Ishikawa (cell line): ENCODE measurements around the gene CACNA1C.

Experiments used
- CEBPB ChIP-seq: IDR thresholded peaks from 2 replicates; pipeline ENCODE4 v1.6.1; 2012
- EP300 ChIP-seq: IDR thresholded peaks from 2 replicates; pipeline ENCODE4 v1.6.1; 2012; ENCODE audit warnings: borderline replicate concordance
- FOXM1 ChIP-seq: IDR thresholded peaks from 2 replicates; pipeline ENCODE4 v1.6.1; 2012; ENCODE audit warnings: low read depth, borderline replicate concordance
- RAD21 ChIP-seq: IDR thresholded peaks from 2 replicates; pipeline ENCODE4 v1.6.1; 2012; ENCODE audit warnings: low read depth
- TEAD4 ChIP-seq: IDR thresholded peaks from 2 replicates; pipeline ENCODE4 v1.6.1; 2012
- USF1 ChIP-seq: IDR thresholded peaks from 2 replicates; pipeline ENCODE4 v1.6.1; 2012
- TF ChIP-seq, protein P1 (sequence below): IDR thresholded peaks from 2 replicates; pipeline ENCODE4 v1.6.1; 2012; ENCODE audit warnings: low read depth, mild to moderate bottlenecking
- TF ChIP-seq, protein P2 (sequence below): IDR thresholded peaks from 2 replicates; pipeline ENCODE4 v1.6.1; 2012

- no peak for TF ChIP-seq USF1
- no peak for TF ChIP-seq FOXM1
- TF ChIP-seq, protein P1, sequence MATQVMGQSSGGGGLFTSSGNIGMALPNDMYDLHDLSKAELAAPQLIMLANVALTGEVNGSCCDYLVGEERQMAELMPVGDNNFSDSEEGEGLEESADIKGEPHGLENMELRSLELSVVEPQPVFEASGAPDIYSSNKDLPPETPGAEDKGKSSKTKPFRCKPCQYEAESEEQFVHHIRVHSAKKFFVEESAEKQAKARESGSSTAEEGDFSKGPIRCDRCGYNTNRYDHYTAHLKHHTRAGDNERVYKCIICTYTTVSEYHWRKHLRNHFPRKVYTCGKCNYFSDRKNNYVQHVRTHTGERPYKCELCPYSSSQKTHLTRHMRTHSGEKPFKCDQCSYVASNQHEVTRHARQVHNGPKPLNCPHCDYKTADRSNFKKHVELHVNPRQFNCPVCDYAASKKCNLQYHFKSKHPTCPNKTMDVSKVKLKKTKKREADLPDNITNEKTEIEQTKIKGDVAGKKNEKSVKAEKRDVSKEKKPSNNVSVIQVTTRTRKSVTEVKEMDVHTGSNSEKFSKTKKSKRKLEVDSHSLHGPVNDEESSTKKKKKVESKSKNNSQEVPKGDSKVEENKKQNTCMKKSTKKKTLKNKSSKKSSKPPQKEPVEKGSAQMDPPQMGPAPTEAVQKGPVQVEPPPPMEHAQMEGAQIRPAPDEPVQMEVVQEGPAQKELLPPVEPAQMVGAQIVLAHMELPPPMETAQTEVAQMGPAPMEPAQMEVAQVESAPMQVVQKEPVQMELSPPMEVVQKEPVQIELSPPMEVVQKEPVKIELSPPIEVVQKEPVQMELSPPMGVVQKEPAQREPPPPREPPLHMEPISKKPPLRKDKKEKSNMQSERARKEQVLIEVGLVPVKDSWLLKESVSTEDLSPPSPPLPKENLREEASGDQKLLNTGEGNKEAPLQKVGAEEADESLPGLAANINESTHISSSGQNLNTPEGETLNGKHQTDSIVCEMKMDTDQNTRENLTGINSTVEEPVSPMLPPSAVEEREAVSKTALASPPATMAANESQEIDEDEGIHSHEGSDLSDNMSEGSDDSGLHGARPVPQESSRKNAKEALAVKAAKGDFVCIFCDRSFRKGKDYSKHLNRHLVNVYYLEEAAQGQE: no peak
- TF ChIP-seq, protein P2, sequence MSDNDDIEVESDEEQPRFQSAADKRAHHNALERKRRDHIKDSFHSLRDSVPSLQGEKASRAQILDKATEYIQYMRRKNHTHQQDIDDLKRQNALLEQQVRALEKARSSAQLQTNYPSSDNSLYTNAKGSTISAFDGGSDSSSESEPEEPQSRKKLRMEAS: no peak
- no peak for TF ChIP-seq TEAD4
- no peak for TF ChIP-seq EP300
- no peak for TF ChIP-seq CEBPB
- TF ChIP-seq RAD21: no peak
These were observed 468.0 kb downstream of the CACNA1C start for GRCh38 chr12:2520722-2521246.
